Prostate gland (tissue), 2 donors: ENCODE data around the gene CHST8. TPM values are rescaled to one million over a fixed set of nuclear protein-coding genes. Genes with fewer than 3 reads are reported as not detected.
"Not testable (repeated sequence)": the region's sequence is repeated elsewhere in the genome, so short reads cannot be mapped to it uniquely, and the experiment has no call there.

Experiments
- DNase-seq: peaks from one replicate; pipeline ENCODE4 v3.0.0-alpha.2; 2019; ENCODE audit warnings: low spot score
- H3K27ac ChIP-seq, 2 donors: fragments of 200-600 bp; sonication (generic); 2 replicates each; pipeline ENCODE4 v1.5.1; 2017 to 2019
- H3K27me3 ChIP-seq: fragments of 200-600 bp; sonication (generic); replicated peaks from 2 replicates; pipeline ENCODE4 v1.5.1; 2019; ENCODE audit not compliant: insufficient read depth
- H3K36me3 ChIP-seq, 2 donors: fragments of 200-600 bp; sonication (generic); 1 replicate in 1 of 2; 2 replicates in 1 of 2; pipeline versions ENCODE4 v1.5.1 to v1.8.1; 2017 to 2019
- H3K4me1 ChIP-seq: fragments of 200-600 bp; sonication (generic); replicated peaks from 2 replicates; pipeline ENCODE4 v1.5.1; 2019
- H3K4me3 ChIP-seq, 2 donors: fragments of 200-600 bp; sonication (generic); 2 replicates each; pipeline ENCODE4 v1.5.1; 2017 to 2019
- H3K9me3 ChIP-seq: fragments of 200-600 bp; sonication (generic); 2 replicates; pipeline ENCODE4 v1.5.1; 2017
- POLR2A ChIP-seq: fragments of 450-650 bp; IDR thresholded peaks from one replicate; pipeline ENCODE4 v1.6.1; 2016; ENCODE audit warnings: antibody characterized with exemption, mild to moderate bottlenecking
- POLR2AphosphoS5 ChIP-seq: sonication (generic); formaldehyde crosslinking; IDR thresholded peaks from one replicate; pipeline ENCODE4 v1.6.1; 2017; ENCODE audit warnings: antibody characterized with exemption
- WGBS: methylation state at CpG from one replicate; pipeline ENCODE4 v1.1.5; 2018; 5-methylcytosine and 5-hydroxymethylcytosine counted together
- intact Hi-C: fragments of 100-400 bp; cut with DNase I; formaldehyde crosslinking; loops from one replicate; pipeline ENCODE4 v1.14.2; 2022
- total RNA-seq, 2 donors: library from RNA; depleted of rRNA; stranded (reverse); fragments of >200 nt; gene quantifications; one replicate each; pipeline ENCODE4 v1.1.0, GENCODE V29; 2016
- TF ChIP-seq, protein P1 (sequence below), 4 experiments: fragments of 200-600 bp in 2 of 4; fragments of 450-650 bp in 2 of 4; sonication (generic) in 2 of 4; IDR thresholded peaks; 1 replicate in 3 of 4; 2 replicates in 1 of 4; pipeline ENCODE4 v1.5.1; 2016 to 2019; ENCODE audit warnings: antibody characterized with exemption in 4 of 4, mild to moderate bottlenecking in 2 of 4, moderate library complexity in 2 of 4

Gene CHST8
- total RNA-seq, 2 donors from 2014 or later: 1.3 to 2.7 TPM

DNA sequence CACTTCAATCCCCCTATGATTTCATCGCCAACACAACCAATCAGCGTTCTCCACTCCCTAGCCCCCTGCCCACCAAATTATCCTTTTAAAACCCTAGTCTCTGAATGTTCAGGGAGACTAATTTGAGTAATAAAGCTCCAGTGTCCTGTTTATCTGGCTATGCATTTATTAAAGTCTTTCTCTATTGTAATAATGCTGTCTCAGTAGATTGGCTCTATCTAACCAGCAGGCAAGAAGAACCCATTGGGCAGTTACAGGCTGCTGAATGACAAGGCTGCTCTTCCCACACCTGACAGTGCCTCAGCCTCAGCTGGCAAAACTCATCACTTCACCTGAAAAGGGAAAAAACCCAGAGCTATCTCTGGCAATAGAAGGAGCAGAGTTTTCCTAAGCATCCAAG lies 20.2 kb upstream of the CHST8 start:
- 93% methylated on average over 2 of the region's 2 CpGs for WGBS
- no peak for DNase-seq
- no peaks in the 10 kb centered on the region for H3K36me3 ChIP-seq
- no peaks in the 10 kb centered on the region for H3K27me3 ChIP-seq
- no peak overlapping the region for H3K27ac ChIP-seq
- no peak overlapping the region for H3K4me3 ChIP-seq
- H3K4me1 ChIP-seq: no peaks in the 10 kb centered on the region
- intact Hi-C loops: no loop called here
- no peaks in the 10 kb centered on the region for H3K9me3 ChIP-seq
- TF ChIP-seq, protein P1, sequence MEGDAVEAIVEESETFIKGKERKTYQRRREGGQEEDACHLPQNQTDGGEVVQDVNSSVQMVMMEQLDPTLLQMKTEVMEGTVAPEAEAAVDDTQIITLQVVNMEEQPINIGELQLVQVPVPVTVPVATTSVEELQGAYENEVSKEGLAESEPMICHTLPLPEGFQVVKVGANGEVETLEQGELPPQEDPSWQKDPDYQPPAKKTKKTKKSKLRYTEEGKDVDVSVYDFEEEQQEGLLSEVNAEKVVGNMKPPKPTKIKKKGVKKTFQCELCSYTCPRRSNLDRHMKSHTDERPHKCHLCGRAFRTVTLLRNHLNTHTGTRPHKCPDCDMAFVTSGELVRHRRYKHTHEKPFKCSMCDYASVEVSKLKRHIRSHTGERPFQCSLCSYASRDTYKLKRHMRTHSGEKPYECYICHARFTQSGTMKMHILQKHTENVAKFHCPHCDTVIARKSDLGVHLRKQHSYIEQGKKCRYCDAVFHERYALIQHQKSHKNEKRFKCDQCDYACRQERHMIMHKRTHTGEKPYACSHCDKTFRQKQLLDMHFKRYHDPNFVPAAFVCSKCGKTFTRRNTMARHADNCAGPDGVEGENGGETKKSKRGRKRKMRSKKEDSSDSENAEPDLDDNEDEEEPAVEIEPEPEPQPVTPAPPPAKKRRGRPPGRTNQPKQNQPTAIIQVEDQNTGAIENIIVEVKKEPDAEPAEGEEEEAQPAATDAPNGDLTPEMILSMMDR (IDR thresholded peaks at IDR 0.05): no peak
- no peak for TF ChIP-seq POLR2A
- no peak for TF ChIP-seq POLR2AphosphoS5

DNA sequence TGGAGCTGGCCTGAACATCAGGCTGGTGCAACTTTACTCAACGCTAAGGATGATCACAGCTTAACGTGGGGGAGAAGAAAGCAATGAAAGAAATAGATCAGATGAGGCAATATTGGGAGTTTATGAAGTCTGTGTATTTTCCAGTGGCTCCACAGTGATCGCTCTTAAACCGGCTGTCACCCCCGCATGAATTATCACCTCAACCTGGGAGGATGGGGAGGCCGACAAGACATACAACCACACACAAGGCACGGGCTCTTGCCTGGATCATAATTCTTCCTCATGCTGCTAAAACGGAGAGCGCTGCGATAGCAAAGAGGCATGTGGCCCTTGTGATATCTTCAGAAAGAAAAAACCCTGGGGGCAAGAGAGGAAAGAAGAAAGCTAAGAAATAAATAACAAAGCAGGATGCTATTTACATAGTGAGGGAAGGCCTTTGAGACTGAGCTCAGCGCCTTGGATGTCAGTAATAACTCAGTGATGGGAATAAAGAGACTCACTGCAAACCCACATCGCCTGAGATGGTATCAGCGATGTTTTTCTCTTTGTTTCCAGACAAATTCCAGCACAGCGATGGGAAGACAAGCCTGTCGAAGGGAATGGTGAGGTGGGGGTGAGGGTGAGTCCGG lies 19.1 kb upstream of the CHST8 start:
- no peaks in the 10 kb centered on the region for H3K4me1 ChIP-seq
- H3K27me3 ChIP-seq: no peaks in the 10 kb centered on the region
- intact Hi-C loops: no loop called here
- H3K4me3 ChIP-seq: no peak overlapping the region
- H3K36me3 ChIP-seq: no peaks in the 10 kb centered on the region
- no peak overlapping the region for H3K27ac ChIP-seq
- no peak for DNase-seq
- WGBS: 74% methylated on average over 16 of the region's 16 CpGs
- no peaks in the 10 kb centered on the region for H3K9me3 ChIP-seq
- TF ChIP-seq, protein P1 (IDR thresholded peaks at IDR 0.05): no peak
- TF ChIP-seq POLR2A (no peak), POLR2AphosphoS5 (no peak)

GRCh38 chr19:33603377-33603776 lies 18.4 kb upstream of the CHST8 start:
- no peaks in the 10 kb centered on the region for H3K27me3 ChIP-seq
- TF ChIP-seq, protein P1 (IDR thresholded peaks at IDR 0.05): no peak
- TF ChIP-seq POLR2A (no peak), POLR2AphosphoS5 (no peak)
- DNase-seq: no peak
- intact Hi-C loops: no loop called here
- whole genome bisulfite sequencing: 44% methylated on average over 6 of the region's 6 CpGs
- no peaks in the 10 kb centered on the region for H3K9me3 ChIP-seq
- H3K36me3 ChIP-seq: no peaks in the 10 kb centered on the region
- no peaks in the 10 kb centered on the region for H3K4me1 ChIP-seq
- no peak overlapping the region for H3K27ac ChIP-seq
- no peak overlapping the region for H3K4me3 ChIP-seq

GRCh38 chr19:33604651-33605050 lies 17.1 kb upstream of the CHST8 start:
- TF ChIP-seq POLR2A: no peak
- TF ChIP-seq, protein P1 (IDR thresholded peaks at IDR 0.05): no peak
- no peak for TF ChIP-seq POLR2AphosphoS5
- Histone ChIP-seq H3K36me3 (no peaks in the 10 kb centered on the region), H3K4me1 (no peaks in the 10 kb centered on the region), H3K4me3 (no peak overlapping the region), H3K27me3 (no peaks in the 10 kb centered on the region), H3K27ac (no peak overlapping the region), H3K9me3 (no peaks in the 10 kb centered on the region)
- intact Hi-C loops: no loop called here
- 77% methylated on average over 5 of the region's 5 CpGs for whole genome bisulfite sequencing
- DNase-seq: no peak

- H3K4me3 ChIP-seq, H3K27me3 ChIP-seq, H3K4me1 ChIP-seq, H3K9me3 ChIP-seq, H3K36me3 ChIP-seq, intact Hi-C loops, H3K27ac ChIP-seq, DNase-seq: not testable (repeated sequence)
- 67% methylated on average over 5 of the region's 5 CpGs for WGBS
Measured at GRCh38 chr19:33605803-33606295, 15.9 kb upstream of the CHST8 start.
